Activated gamma-delta T cell treated with Interleukin-2 at 50 U/mL for 16 hours (primary cell): ENCODE measurements around the gene TMEM182.

Experiments used
- DNase-seq: peaks from one replicate; pipeline ENCODE4 v3.0.0-alpha.2; 2020

Gene TMEM182

DNA sequence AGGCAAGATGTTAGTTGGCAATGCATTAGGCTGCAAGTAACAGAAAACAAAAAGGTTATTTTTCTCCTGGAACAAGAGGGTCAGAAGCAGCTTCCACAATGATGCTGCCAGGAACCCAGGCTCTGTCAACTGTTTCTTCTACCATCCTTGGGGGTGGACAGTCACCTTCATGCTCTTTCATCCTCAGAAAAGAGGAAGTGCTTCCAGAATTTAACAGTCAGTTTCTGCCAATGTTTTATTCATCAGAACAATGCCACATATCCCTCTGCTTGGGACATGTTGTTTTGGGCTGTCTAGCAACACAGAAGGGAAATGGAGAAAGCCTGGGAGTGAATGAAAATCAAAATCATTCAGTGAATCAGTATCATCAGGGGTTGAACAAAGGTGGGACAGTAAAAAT lies 7.1 kb downstream of the TMEM182 start:
- no peak for DNase-seq

DNA sequence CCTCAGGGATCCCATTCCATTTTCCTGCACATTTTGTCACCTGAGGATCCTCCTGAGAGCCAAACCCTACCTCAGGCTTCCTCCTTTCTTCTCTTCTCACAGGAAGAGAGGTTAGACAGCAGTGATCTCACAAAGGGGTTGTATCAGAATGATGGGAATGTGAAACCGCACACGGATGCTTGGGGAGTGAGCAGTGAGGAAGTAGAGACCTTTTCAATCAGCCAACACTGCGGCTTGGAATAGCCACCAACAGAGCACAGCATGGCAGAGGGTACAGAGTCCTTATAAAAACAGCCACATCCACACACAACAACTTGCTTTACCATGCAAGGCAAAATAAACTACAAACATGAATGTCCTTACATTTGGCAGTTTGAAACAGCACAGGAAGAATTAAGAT lies 8.7 kb downstream of the TMEM182 start:
- no peak for DNase-seq

DNA sequence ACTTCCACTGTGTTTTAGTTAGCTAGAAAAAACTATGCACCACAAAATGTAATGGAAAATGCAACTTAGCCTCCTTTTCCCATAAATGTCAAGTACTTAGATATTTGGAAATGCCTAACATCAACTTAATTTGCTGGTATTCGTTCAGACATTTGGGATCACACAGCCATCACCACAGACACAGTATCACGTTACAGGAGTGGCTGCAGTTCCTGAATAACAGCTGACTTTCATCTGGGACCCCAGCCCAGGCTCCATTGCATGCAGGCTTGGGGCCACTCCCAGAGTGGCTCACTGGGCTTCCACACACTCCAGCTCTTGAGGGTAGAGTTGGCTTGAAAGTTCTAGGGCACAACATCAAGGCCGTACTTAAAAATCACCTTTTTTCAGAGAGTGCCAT lies 9.3 kb downstream of the TMEM182 start:
- no peak for DNase-seq

DNA sequence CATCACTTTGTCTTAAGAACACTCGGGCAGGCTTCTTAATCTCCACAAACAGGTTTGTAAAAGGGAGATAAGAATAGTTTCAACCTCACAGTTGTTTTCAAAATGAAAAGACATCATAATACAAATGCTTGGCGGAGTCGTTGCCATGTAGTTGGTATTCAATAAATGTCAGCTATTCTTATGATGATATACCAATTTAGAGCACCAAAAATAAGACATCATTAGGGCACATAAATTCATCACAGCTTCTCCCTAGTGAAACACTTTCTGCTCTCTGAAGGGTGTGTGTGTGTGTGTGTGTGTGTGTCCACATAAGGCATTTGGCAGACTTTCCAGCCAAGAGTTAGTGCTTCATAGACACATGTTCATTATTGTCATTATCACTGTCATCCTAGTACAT lies 10.8 kb downstream of the TMEM182 start:
- DNase-seq = no peak

DNA sequence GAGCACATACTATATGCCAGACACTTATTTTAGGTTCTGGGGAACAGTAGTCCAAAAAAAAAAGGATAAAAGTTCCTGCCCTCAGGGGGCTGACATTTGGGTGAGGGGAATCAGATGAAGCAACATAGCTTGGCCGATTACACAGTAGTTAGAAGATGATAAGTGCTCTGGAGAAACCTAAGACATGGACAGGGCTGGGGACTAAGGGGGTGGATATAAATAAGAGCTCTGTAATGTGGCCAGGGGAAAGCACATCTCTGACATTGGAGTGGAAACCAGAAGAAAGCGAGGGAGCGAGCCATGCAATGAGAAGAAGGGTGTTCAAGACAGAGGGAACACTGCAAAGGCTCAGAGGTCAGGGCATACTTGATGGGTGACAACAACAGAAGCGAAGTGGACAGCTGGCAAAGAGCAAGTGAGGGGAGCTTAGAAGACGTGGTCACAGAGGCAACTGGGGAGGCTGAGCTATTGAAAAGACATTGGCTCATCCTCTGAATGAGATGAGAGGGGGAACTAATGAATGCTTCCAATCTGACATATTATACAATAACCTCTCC lies 11.4 kb downstream of the TMEM182 start:
- DNase-seq = no peak

DNA sequence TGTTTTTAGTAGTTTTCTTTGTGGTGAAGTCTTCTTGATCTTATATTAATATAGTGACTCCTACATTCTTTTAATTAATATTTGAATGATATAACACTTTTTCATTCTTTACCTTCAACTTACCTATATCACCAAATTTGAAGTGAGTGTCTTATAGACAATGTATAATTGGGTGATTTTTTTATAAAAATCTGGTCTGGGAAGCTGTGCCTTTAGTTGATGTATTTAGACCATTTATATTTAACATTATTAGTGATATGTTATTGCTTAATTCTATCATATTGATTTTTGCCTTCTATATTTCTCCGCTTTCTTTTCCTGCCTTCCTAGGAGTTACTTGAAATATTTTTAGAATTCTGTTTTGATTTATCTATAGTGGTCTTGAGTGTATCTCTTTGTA lies 16.4 kb downstream of the TMEM182 start:
- no peak for DNase-seq

DNA sequence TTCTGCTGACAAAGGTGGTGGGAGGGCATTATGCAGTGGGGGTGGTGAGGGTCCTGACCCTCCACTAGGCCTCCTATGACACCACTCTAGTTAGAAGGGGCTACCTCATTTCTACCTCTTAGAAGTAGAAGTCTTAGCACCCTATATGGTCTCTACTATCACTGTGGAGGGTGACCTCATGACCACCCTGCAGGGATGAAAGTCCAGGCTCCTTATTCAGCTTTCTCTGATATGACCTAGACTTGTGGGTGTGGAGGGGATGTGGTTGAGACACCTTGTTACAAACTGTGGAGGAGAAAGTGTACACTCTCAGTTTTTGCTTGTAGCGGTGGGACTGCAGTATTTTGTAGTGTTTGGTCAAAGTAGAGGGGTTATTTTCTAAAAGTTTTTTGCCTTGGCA lies 18.6 kb downstream of the TMEM182 start:
- DNase-seq = no peak

DNA sequence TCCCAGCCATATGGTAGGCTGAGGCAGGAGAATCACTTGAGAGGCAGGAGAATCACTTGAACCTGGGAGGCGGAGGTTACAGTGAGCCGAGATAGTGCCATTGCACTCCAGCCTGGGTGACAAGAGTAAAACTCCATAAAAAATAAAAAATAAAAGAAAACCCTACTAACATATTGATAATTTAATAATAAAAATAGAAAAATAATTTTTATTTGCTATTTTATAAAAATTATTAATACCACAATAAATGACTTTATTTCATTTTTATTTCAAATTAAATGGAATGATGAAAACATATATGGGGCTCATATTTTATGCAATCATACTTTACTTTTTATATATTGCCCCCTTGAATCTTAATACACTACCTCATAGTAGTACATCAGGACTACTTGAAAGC lies 20.4 kb downstream of the TMEM182 start:
- no peak for DNase-seq

DNA sequence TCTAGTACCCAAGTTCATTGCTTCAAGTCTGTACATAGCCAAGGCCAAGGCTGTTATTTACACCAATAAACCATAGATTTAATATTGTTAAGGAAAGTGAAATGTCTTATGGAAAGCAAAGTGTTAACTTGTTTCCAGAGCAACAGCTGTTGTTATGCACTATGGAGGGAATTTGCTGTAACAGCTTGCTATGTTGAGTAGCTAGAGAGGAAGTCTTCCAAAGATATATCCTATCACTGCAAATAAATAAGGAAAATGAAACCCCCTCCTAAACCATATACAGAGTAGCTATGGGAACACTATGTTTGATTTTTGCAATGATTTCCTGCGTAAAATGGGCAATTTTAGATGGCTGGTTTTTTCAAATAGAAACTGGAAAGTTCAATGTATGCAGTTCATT lies 21.1 kb downstream of the TMEM182 start:
- no peak for DNase-seq

DNA sequence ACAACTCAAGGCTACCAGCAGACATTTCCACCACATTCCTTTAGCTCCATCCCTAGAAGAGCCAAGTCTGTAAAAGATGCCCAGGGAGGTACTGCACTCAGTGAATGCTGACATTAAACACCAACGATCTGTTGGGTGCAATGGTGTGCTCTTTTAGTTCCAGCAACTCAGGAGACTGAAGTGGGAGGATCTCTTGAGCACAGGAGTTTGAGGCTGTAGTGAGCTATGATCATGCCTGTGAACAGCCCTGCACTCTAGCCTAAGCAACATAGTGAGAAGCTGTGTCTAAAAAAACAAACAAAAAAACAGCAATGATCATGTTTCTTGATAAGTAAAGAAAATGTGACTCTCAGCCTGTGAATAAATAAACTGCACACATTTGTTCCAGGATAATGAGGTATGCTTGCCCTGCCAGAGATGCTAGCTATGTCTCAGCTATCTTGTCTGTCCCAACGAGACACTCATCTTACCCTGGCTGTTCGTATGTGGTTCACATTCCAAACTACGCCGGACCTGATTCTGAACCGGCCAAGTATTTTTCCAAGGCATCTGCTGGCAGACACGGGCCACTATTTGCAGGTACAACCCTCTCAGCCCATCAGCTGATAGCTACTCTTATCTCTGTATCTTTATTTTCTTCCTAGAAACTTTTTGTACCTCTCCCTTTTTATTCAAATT lies 21.8 kb downstream of the TMEM182 start:
- DNase-seq = no peak

DNA sequence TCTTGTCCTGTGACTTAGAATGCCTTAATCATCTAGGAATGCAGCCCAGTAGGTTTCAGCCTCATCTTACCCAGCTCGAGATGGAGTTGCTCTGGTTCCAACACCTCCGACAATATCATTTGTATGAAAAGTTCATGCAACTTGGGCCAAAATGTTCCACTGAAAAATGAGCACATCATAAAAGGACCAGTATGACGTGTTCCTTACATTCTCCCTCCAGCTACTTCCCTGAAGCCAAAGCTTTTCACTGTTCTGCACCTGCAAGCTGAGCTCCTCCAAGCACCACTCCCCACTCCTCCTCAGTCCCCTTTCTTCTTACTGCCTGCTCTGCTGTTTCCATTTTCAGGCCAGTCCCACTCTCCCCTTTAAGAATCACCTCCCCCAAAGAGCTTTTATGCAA lies 23.1 kb downstream of the TMEM182 start:
- DNase-seq = no peak

DNA sequence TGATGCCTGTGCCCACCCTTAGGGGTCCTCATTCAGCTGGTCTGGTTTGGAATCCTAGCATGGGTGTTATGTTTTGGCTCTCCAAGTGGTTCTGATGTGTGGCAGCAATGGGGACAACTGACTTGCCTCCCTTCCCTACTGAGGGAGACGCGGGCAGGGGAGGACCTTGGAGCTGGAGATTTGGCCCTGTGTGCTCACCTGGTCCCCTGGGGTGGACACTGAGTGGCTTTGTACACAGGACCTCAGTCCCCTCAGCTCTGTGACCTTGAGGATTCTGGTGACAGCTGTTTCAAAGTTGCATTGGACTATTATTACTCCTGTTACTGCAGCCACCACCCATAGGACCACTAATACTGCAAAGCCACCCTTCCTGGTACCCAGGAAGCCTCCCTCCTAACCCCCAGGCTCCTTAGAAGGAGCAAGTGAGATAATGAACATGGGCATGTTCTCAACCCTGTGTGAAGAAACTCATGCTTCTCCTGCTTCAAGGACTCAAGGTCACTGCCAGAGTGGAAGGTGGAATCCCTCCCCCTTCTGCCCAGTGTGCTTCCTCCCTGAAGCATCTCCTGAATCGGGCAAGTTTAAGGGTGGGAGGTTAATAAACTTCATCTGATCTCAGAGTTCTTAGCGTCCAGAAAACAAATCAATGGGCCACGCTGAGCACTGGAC lies 26.5 kb downstream of the TMEM182 start:
- DNase-seq = no peak

DNA sequence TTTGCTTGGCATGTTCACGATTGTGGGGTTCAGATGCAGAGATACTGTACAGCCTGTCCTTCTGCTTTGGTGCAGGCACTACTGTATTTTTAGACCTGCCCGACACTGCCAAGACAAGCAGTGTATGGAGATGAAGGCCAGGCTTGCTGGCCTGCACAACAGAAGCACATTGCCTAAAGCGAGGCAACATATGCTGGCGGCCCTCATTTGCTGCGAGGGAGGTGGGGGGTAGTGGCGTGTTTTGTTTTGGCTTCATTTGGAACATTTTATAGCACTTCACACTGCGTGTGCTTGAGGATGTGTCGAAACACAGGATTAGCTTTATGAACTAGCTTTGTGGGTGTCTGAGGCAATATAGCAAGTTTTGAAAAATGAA lies 27.0 kb downstream of the TMEM182 start:
- DNase-seq = no peak

DNA sequence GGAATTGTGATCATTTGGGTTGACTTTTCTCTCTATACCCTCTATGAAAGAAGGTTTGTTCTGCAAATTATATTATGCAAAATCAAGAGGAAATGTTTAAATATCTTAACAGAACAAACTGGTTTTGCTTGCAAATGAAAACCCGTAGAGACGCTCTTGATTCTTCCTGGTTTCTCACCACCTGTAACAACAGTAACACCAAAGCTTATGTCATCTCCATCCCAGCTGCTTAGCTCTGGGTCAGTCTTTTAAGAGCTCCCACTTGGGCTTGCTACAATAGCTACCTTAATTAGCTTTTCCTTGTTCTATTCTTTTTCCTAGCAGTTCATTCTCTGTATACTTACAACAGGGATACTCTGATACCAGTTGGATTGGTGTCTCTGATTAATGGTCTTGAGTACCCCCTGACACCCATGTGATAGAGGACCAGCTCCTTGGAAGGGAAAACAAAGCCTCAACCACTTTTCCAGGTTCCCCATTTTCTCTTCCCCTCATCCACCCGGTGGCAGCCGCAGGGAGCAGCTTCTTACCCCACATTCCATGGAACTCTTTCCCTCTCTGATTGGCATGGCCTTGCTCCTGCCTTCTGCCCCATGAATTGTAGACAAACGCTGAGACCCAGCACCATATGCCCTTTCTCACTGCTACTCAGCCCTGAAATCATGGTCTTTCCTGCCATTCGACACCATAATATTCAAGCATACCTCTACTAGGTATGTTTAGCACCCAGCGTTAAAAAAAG lies 27.7 kb downstream of the TMEM182 start:
- no peak for DNase-seq

DNA sequence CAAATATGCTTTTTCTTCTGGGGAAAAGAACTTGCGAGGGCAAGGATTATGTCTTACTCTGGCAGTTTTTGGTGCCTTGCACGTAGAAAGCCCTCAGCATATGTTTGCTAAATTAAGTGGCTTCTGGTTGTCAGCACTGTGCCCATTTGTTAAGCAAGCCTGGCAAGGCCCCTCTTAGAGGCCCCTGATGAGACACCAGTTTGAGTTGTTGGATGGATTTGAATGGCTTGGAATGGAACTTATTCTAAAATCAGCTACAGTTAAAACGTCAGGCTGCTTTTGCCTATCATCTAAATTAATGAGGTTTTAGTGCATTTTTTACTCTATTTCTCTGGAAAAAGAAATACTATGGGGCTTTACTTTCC lies 28.2 kb downstream of the TMEM182 start:
- DNase-seq = no peak

DNA sequence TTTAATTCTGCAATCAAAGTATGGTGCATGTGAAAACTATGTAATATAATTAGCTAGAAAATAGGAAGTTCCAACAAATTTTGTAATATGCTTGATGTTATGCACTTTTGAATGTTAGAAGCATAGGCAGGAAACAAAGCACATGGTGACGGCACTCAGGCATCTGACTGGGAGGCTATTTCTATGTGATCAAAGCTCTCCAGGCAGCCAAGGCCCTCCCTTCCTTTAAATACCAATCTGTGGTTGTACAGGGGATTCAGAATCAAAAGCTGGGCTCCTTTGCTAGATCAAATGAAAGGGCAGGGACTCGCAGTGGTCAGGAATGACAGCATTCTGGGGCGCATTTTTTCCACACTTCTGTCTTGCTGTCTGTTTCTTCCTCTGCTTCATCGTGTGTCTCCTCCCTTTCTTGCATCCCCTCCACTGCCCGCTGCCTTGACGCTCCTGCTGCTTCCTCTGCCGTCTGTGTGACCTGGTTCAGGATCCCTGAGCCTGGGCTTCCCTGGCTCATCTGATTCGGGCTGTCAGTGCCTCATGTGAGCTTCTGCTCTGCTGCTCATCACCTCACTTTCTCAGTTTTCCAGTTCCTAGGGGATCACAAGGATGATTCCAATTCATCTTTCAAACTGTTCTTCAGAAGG lies 30.9 kb downstream of the TMEM182 start:
- DNase-seq = no peak

DNA sequence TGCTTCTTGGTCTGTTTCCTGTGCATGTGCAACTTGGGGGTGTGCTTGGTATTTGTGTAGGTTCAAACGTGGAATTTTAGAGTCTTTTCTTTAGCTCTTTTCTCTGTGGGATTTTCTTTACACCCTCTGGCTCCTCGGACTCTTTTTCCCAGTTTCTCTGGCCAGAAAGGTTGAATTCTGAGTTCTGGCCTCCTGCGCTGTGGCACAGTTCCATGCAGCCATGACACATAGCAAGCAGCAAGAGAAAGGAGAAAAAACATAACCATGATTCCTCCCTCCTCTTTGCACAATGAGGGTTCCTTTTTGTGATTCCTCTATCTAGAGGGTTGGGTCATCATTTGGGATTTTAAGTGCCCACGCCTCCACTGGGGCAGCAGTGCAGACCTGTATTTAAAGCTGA lies 33.8 kb downstream of the TMEM182 start:
- DNase-seq = no peak

DNA sequence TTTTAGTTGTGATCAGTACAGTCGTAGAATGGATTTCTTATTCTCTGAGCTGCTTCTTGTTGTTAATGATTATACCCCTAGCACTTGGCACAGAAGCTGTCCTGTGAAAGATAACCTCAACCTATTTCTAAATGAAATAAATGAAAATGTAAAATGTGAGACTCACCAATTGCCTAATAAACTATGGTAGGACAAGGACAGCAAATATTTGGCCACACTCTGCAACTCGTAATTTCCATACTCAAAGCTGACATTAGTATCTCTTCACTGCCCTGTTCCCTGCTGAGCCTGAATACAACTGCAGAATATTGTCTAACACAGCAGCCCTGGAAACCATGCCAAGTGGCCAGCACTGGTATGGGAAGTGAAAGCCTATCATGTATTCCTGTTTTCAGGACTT lies 34.5 kb downstream of the TMEM182 start:
- no peak for DNase-seq

DNA sequence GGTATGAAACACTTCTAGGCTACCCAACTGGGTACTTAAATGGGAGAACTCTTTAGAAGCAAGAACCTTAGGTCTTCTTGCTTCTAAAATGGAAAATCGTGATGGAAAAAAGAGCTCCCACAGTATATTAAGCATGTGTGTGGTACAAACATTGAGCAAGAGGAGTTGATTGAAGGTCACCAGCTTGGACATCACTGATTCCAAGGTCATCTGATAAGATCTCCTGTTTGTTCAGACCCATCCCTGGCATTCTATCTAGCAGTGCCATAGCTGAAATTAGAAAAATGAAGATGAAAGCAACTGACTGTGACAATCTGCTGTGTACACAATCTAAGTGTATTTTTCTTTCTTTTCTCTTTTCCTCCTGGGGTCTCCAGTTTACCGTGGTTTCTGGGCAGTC lies 35.7 kb downstream of the TMEM182 start:
- DNase-seq = no peak

DNA sequence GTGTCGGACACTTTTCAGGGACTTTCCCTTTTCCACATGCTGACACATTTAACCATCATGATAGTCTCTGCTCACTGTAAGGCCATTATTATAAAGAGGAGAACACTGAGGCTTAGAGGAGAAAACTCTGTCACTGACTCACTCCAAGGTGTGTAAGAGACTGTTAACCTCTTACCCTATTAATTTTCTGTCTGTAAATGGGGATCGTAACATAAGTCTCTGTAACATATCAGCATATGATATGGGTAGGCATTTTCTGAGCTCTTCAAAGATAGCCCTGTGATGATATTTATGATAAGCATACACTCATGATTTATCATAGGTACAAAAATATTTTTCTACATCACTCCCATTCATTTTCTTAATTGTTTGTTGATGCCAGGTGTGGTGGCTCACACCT lies 36.4 kb downstream of the TMEM182 start:
- DNase-seq = no peak

DNA sequence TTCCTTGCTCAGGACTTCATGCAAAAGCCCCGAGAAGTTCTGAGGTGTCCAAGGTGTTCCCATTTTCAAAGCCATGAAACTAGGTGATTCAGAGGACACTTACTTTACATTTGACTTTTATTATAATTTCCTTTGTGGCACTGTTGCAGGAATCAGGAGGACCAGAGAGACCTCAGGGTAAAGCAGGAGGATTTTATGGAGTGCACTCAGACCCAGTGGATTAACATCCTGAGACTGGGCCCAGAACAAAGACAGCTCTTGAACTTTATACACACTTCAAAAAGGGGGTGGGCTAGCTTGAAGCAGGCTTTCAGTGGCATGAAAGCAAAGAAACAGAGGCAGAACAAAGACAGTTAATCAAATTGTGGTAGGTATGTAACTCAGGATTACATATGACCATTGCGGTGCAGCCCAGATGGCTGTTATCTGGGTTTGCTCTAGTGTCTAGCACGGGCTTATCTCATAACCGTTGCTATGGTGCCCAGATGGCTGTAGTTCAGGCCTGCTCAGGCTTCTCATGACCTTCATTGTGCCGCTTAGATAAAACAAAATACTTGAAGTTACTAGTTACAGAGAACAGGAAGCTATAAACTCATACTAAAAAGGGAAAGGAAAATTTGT lies 39.4 kb downstream of the TMEM182 start:
- DNase-seq = no peak

DNA sequence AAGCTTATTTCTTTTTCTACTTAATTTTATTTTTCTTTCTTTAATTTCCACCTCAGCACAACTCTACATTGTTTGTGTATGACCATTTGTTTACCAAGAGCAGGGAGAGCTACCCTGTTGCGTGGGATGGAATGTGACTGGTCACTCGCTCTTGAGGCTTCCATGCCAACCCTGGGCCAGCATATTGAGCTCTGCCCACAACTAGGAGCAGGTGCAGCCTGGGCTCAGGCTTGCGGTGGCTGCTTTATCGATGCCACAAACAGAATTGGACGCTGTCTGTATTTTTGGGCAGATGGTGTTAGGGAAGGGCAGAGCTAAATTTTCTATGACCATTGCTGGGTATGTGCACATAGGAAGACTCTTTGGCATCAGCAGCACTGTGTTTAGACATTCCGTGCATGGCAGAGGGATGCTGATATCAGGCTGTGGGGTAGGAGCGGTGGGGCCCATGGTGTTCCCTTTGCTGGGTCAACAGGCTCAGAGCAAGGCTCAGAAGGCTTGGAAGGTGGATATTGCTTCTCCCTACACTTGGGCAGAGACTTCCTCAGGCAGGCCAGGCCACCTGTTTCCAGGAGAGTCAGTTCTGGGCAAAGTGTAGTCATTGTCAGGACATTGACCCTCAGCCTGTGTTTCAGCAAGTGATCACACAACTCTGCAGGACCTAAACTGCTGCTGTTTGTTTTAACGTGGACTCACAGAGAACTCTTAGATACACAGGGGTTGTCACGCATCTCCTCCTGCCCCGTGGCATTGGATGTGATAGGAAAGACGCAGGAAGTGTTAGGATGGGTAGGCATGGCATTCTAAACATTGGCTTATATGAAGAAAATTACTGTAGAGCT lies 40.2 kb downstream of the TMEM182 start:
- no peak for DNase-seq
